GM21381 (cell line): ENCODE results near the gene ZNF385B.

Source experiments
- ATAC-seq: cut with Tn5 transposase; IDR thresholded peaks from one replicate; pipeline ENCODE4 v1.9.1; 2021; ENCODE audit warnings: mild to moderate bottlenecking, moderate library complexity; ENCODE audit not compliant: unreplicated experiment

Gene ZNF385B

DNA sequence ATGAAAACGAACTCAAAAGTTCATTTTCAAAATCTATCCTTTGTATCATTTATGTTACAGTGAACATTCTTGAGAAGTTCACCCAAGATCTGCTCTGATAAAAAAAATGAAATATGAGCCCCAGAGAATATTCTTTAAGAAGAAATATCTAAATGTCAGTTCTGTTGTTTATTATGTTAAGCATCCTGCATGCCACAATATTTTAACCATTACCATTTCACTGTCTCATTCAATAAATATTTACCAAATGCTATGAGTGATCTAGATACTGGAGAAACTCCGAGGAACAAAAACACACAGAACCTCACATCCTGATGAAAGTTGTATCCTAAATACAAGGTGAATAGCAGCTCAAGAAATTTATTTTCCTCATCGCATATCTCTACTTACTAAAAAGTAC is 170.2 kb downstream of the ZNF385B start:
- ATAC-seq, result no peak

DNA sequence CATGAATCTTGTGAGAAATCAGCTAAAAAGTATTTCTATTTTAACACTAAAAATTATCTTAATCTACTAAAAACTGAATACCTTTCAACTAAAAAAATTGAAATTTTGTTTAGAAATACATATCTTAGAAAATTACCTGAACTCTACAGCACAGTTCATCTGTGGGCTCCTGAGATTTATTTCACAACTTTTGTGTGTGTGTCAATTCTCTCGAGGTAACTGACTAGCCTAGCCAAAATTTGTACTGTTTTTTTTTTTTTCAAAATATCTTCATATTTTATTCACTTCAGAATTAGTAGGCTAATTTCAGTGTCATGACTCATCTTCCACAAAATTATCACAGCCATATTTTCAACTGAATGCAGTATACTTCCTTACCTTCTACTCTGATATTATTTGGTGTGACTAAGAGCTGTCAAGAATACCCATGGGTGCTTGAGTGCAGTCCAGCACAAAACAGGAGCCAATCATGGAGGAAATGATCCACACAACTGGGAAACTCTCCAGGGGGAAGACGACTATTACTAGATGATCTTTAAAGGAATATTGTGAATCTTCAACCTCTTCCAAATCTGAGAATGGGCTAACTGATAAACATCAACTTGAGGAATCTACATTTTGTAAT is 174.6 kb downstream of the ZNF385B start:
- ATAC-seq, result no peak

DNA sequence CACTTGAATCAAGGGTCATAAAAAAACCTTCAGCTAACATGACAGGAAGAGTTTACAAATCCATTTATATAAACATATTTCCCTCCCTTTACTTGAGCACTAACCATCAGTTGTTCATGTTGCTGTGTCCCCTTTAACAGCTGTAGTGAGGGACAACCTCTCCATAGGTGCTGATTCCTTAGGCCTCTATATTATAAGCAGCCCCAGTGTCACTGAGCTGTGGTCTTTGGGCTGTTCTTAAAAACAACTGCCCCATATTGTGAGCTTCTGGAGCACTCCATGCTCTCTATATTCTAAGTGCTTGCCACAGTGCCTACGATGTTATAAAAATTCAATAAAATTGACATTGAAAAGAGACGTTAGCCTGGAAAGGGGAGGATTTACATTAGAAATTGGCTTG is 175.3 kb downstream of the ZNF385B start:
- no peak for ATAC-seq

DNA sequence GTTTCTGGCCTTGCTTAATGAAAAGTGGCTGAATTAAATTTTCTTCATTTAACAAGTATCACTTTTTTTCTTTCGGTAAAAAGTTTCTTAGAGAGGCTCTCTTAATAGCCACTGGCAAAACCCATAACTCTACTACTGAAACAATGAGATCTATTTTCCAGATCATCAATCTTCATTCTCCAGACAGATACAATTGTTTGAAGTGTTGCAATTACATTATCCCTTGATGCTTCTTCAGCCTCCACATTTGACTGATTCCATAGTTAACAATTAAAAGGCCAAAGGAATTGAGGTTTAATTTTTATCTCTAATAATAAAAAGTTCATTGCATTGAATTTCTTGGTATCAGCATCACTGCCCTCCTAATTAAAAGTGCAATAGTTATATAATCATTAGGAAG is 176.3 kb downstream of the ZNF385B start:
- ATAC-seq, result no peak

DNA sequence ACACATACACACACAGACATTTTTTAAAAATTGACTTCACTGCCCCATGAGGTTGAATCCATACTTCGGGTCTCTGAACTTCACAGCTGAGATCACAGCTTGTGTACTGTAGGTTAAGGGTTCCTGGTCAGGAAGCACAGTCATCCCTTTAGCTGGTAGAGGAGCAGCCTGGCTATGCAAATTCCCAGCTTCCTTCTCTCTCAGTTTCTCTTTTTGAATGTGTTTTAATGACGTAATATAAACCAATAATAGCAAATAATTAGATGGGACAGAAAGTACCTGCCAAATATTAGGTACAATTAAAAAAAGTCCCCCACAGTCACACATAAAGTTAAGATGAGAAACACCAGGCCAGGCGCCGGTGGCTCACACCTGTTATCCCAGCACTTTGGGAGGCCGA is 178.7 kb downstream of the ZNF385B start:
- ATAC-seq, result no peak

DNA sequence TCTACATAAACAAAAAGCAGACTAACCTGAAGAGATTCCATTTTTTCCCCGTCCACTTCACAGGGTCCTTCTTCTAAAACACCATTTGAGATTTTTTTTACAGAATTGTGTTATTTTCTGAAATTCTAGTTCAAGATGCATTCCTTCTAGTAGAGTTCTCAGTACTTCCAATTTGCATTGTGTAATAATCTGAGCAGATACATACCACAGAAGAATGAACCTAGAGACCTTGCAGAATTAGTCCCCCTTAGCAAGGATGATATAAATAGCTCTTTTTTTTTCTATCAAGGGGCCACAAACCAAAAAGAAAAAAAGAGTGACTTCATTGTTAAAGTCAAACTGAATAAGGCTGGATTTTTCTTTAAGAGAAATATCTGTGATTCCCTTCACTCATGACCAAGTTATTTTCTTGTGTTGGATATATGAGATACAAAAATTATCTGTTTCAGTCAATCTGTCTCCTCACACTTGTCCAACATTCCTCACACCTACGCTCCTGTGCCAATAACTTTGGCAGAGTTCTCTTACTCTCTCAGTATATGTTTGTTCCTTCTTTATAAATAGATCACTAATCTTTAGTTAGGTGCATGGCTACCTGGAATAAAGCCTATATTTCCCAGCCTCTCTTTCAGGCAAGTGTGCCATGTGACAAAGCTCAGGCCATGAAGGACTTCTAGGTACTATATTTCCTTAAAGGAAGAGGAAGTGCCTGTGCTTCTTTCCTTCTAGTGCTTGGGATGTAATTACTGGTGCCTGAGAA is 183.5 kb downstream of the ZNF385B start:
- no peak for ATAC-seq

DNA sequence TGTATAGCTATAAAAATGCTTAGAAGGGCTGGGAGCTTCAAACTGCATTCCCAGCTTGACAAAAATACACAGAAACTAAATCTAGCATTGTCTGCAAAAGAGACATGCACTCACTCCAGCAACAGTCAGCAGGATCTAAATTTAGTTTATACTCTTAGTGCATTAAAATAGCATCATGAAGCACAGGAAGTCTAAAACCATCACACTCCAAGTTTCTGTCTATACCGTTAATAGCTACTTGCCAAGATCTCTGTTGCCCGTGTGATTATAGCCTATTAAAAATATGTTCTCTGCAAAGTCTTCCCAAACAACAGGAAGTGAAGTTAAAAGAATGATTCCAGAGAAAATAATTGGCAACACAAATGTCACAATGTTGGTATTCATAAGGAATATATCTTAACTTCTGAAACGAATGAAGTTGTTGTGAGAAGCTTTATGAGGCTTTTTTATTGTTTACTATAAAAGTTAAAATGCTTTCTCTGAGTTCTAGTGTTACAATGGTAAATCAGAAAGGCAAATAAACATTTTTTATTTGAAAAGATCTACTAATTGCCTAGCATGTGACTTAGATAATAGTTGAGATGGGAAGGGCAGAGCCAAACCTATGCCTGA is 184.2 kb downstream of the ZNF385B start:
- no peak for ATAC-seq

DNA sequence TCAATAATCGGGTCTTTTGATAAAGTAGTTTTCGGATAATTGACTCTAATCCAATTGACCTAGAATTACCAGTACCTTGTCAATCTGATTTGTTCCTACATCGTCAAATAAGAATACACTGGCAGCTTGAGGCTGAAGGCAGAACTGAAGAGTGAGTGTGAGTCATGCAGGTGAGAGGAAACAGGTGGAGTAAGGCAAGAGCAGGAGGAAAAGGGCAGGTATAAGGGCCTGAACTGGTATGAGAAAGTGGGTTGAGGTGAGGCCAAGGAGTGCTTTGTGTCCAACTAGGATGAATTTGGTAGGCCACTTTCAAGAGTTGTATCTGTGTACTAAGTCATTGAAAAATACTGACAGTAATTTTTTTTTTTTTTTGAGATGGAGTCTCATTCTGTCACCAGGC is 186.0 kb downstream of the ZNF385B start:
- ATAC-seq, result no peak

DNA sequence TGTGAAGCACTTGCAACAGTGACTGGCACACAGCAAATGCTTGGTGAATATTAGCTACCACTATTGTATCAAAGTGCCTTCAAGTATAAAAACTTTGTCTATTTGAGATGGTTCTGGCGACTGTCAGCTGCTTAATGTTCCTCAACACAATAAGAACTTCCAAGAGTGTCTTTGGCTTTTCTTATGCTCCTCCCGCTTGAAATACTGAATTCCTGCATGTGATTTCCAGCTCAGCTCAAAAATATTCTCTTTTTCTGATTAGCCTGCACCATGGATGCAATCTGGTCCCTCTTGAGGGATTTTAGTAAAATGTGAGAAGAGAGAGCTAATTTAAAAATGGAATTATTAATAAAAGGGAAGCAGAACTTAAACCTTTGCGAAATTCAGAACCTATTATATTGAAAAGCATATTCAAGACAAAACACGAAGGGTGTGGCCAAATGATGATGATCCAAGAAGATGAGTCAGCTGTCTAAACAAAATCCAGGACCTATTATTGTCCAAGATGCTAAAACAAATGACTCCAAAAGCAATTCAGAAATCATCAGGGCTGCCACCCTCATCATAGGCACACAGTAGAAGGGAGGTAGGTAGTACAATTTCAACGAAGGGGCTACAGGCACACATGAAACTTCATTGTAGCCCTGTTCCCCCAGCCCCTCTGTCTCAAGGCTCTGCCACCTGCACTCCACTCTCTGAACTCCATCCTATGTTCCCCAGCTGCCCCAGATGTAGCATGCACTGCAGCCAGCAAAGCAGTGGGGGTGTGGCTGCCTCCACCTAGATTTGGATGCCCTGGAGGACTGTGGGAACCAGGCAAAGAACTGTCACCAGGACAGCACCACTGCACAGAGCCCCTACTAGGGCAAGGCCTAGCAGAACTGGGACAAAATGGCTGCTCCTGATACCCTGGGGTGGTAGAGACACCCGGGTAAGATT is 190.1 kb downstream of the ZNF385B start:
- no peak for ATAC-seq

DNA sequence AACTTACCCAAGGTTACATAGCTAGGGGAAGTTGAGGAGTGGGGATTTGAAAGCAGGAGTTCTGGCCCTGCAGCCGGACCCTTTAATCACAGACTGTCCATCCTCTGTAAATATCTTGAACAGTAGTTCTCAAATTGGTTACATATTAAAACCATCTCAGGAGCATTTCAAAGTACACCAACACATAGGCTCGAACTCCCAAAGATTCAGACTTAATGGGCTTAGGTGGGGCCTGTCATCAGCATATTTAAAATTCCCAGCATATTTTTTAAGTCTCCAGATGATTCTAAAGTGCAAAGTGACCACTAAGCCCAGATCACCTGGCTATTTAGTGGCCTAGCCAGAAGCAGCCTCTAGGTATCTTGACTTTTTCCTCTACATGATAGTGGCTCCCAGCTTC is 192.2 kb downstream of the ZNF385B start:
- ATAC-seq, result no peak

DNA sequence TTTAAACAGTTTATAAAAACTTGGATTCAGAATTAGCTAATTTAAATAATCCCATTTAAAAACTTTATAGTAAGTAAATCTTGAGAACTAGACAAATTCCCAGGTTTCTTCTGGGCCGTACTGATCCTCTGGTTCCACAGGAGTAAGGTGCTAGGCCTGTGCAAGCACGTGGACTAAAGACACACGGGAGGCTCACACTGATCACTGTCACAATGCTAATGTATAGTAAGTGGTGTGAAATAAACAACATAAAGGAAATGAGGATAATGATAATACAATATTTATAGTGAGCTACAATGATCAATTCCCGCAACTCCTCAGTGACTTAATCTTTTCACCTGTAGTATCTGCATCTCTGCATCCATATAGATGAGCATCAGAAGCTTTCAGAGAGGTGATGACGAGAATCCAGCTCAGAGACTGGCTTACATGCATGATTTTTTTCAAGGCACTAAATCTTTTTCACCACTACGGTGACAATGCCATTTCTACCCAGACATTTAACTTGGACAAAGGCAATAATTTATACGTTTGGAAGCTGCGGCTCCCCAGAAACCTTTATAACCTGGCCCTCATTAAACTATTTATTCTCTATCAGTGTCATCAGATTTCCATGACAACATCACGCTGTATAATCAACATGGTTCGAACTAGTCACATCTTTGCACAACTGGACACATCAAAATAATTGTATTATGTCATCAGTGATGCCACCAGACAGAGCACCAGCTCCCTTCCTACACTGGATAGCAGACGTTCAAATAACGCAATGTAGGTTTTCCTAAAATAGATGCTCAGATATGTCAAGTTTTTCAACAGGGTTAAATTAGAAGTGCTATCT is 196.2 kb downstream of the ZNF385B start:
- ATAC-seq, result no peak

DNA sequence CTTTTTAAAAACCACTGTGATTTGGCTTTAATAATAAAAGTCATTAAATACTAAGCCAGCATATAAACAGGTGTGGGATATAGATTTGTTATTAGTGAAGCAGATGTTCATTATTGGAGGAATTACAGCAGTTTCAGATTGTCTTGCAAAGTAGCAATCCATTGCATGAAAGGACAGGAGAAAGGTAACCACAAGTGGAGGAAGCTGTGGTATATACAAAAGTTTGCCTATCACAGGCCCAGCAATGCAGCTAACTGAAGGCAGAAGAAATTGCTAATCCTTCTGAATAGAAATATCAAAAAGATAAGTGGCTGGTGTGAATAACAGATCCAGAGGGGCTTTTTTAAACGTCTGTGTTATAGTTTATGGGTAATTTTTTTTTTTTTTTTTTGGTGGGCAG is 199.4 kb downstream of the ZNF385B start:
- no peak for ATAC-seq

DNA sequence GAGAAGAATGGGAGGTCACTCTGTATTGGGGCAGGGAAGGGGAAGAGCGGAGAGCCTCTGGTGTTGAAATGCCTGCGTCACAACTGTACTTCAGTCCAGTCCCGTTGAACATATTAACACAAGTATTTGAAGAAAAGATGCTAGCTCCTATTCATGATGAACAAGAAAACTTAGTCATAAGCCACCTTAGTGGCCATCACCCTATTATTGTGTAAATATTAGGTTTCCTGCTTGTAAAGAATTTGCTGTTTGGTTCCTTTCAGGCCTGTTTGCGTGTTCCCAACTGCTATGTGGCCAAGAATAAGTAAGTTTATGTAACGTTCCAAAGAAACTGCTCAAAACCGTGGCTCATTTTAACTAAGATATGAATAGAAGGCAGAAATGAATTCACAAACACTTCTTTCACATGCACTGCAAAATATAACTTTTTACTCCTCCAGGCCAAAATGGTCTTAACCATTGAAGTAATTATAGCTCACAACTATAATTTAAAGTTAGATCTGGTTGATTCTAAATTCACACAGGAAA is 204.3 kb downstream of the ZNF385B start:
- no peak for ATAC-seq

DNA sequence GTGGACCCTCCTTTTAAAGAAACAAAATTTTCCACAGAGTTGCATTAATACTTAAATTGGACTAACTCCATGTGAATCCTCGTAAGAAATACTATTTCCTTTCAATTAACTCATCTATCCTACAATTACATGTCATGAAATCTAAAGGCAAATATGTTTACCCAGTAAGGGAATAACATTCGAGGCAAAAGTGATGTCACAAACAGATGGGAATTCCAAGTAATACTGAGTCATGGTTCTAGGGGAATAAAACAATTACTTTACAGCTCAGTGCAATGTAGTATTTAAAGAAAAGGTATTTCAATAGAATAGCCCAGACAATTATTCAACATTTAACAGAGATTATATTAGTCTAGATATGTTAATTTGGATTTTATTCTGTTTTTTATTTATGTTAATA is 205.8 kb downstream of the ZNF385B start:
- no peak for ATAC-seq

DNA sequence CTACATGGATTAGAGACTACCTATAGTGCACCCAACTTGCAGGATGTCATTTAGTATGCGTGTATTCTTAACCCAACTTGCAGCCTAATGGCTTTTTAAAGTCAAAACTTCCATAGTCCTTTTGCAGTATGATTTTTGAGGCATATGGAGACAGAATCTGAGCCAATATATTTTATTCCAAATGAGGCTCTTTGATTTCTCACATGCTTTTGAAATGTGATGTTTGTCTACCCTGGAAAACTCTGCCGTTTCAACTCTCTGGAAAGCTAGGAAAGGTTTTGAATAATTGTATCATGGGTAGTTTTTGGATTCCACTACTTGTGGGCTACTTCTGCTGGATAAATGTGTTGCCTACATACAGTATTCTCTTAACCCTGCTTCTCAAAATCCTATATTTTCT is 206.6 kb downstream of the ZNF385B start:
- no peak for ATAC-seq

DNA sequence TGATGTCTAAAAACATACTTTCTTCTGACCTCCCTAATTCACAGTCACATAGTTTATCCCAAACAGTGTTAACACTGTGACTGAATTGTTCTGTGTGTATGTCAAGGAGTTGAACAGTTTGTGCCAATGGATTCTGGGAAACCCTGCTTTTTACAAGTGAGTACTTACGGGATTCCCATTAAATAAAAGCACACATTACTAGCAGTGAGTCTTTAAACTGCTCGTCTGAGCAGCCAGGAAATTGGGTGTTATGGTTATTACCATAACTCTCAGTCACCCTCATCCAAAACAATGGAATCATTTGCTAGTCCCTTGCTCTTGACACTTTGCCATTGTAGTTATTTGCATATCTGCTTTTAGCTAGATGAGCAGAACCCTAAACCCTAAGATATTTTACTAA is 209.1 kb downstream of the ZNF385B start:
- ATAC-seq, result no peak

DNA sequence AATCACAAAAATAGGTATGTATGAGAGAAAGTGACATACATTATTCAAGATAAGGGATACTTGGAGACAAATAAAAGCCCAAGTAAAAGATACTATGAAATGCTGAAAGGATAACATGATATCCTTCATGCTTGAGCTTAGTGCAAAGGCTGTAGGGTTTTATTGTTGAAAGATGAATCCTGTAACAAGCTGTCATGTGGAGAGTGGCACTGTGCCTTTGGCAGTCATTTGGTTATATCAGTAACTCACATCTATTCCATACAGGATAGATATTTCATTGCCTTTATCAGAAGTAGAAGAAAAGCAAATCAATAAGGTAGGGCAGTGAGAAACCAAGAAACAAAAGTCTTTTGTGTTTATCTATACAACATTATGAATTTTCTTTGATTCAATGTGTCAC is 211.0 kb downstream of the ZNF385B start:
- no peak for ATAC-seq

DNA sequence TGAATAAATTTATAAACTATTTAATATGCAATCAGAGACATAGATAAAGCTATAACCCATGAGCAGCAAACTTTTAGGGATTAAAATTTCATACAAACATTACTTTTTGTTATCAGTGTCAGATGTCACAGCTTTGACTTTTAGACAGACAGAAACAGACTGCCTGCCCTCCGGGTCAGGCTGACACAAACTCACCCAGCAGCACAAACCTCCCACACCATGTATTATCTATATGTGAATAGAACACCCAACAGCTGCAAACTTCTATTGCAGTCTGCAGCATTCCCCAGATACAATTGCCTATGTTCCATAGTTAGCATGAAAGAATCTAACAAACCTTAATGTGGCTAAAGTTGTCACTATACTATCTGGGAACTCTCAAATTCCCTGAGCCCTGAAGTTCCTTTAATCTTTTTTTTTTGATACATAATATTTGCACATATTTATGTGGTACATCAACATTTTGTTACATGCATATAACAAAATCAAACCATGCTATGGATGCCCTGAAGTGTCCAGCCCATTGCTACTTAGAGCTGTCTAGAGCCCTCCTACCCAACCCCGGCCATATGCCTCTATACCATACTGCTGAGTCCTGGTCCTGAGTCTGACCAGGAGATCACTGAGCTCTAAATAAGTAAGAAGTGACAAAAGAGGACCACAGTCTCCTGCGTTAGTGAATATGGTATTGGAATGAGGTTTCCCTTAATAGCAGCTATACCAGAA is 214.4 kb downstream of the ZNF385B start:
- no peak for ATAC-seq

DNA sequence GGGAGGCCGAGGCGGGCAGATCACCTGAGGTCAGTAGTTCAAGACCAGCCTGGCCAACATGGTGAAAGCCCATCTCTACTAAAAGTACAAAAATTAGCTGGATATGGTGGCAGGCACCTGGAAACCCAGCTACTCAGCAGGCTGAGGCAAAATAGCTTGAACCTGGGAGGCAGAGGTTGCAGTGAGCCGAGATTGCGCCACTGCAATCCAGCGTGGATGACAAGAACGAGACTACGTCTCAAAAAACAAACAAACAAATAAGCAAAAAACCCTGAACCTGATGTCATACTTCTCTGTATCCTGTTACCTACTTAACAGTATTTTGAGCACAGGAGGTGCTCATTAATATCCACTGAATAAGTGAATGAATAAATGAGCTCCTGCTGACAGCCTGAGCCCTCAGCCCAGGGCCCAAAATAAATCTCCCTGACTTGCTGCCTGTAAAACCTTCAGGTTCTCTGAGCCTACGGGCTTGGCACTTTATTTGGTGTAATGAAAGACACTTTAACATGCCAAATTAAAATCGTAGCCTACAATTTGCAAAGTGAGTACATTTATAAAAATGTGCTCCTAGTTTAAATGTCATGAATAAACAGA is 215.1 kb downstream of the ZNF385B start:
- ATAC-seq, result no peak
